Activated naive CD8-positive, alpha-beta T cell treated with anti-CD3 and anti-CD28 coated beads for 36 hours (primary cell): ENCODE measurements around the gene MLKL. TPM values are rescaled to one million over a fixed set of nuclear protein-coding genes. Genes with fewer than 3 reads are reported as not detected.
"Not testable (repeated sequence)": the region's sequence is repeated elsewhere in the genome, so short reads cannot be mapped to it uniquely, and the experiment has no call there.

ENCODE experiments used
- DNase-seq: peaks from one replicate; pipeline ENCODE4 v3.0.0; 2021
- H3K27ac Mint-ChIP-seq: one replicate; pipeline ENCODE4 v1.8.0; 2022; ENCODE audit warnings: mild to moderate bottlenecking, moderate library complexity, mixed read lengths
- H3K27me3 Mint-ChIP-seq: one replicate; pipeline ENCODE4 v1.8.0; 2022; ENCODE audit warnings: mild to moderate bottlenecking, mixed read lengths
- H3K36me3 Mint-ChIP-seq: one replicate; pipeline ENCODE4 v1.8.0; 2021; ENCODE audit warnings: mild to moderate bottlenecking, mixed read lengths
- H3K4me1 Mint-ChIP-seq: one replicate; pipeline ENCODE4 v1.8.0; 2021; ENCODE audit warnings: mixed read lengths
- H3K4me3 Mint-ChIP-seq: one replicate; pipeline ENCODE4 v1.8.0; 2022; ENCODE audit warnings: mild to moderate bottlenecking, moderate library complexity, mixed read lengths
- H3K9me3 Mint-ChIP-seq: one replicate; pipeline ENCODE4 v1.8.0; 2022; ENCODE audit warnings: mixed read lengths
- total RNA-seq, 2 experiments: library from RNA; stranded (reverse); gene quantifications; one replicate each; pipeline ENCODE4 v1.2.3, GENCODE V29; 2021

Gene MLKL
- total RNA-seq, 2 experiments from 2014 or later: 23.6 TPM

DNA sequence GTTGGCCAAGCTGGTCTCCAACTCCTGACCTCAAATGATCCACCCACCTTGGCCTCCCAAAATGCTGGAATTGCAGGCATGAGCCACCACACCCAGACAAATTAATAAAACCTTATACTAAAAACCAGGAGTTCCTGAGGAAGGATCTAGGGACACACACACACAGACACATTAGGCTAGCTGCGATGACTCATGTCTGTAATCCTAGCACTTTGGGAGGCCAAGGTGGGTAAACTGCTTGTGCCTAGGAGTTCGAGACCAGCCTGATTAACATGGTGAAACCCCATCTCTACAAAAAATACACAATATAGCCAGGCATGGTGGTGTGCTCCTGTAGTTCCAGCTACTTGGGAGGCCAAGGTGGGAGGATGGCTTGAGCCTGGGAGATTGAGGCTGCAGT is 47.8 kb downstream of the MLKL start:
- H3K4me3 Mint-ChIP-seq, H3K27me3 Mint-ChIP-seq, H3K27ac Mint-ChIP-seq, H3K9me3 Mint-ChIP-seq, DNase-seq: not testable (repeated sequence)
- Mint-ChIP-seq H3K4me1 (peaks cover 34% of the 10 kb centered on the region), H3K36me3 (peaks cover 35% of the 10 kb centered on the region)

DNA sequence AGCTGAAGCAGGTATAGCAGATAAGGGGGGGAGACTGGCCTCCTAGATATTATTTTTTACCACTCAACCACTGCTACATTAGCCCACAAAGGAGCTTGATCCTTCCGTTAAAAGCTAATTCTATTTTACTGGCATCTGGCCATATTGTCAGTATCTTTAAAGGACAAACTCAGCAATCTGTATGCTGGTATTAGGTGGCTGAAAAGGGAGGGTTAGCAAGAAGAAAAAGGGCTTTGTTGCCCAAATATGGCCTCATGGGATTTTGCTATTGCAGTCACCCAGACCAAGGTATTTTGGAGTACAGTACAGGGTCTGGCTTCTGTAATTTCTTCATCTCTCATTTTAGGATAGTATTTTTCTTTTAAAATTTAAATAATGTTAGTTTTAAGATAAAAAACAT is 48.4 kb downstream of the MLKL start:
- peaks cover 31% of the 10 kb centered on the region for H3K4me1 Mint-ChIP-seq
- H3K9me3 Mint-ChIP-seq: no peaks in the 10 kb centered on the region
- no peak overlapping the region for H3K4me3 Mint-ChIP-seq
- H3K36me3 Mint-ChIP-seq: peaks cover 31% of the 10 kb centered on the region
- no peaks in the 10 kb centered on the region for H3K27me3 Mint-ChIP-seq
- no peak overlapping the region for H3K27ac Mint-ChIP-seq
- DNase-seq: no peak

DNA sequence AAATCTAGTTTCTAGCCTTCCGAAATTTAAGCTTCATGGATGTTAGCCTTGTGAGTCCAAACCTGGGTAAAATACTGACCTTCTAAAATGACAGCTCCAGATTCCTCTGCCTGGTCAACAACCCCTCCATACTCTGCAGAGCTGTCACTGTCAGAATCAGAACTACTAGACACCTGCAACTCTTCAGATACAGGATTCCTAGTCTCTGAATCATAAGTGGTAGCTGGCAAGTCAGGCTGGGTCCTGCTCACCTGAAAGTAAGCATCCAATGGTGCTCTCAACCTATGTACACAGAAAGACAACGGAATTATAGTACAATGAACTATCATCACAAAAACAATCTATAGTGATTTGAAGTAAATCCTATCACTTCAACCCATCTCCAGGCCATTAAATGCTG is 48.8 kb downstream of the MLKL start:
- Mint-ChIP-seq H3K9me3 (no peaks in the 10 kb centered on the region), H3K27ac (no peak overlapping the region), H3K4me3 (no peak overlapping the region), H3K27me3 (no peaks in the 10 kb centered on the region), H3K36me3 (peaks cover 29% of the 10 kb centered on the region), H3K4me1 (peaks cover 28% of the 10 kb centered on the region)
- no peak for DNase-seq

DNA sequence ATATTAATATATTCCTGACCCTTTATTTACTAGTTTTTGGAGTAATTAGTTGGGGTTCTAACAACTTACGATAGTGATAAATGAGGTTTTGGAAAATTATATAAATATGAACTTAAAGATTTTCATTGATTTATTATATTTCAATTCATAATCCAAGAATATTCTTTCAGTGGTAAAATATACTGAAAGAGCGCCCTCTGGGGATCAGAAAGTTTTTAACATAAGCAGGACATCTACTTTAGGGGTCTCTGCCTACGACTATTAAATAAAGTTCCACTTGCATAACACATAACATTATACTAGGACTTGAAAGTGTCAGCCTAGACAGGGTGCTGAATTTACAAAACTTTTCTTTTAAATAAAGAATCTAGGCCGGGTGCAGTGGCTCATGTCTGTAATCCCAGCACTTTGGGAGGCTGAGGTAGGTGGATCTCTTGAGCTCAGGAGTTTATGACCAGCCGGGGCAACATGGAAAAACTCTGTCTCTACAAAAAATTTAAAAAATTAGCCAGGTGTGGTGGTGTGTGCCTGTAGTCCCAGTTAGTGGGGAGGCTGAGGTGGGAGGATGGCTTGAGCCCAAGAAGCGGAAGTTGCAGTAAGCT is 49.6 kb downstream of the MLKL start:
- Mint-ChIP-seq H3K9me3 (no peaks in the 10 kb centered on the region), H3K4me3 (no peak overlapping the region), H3K36me3 (peaks cover 25% of the 10 kb centered on the region), H3K4me1 (peaks cover 25% of the 10 kb centered on the region), H3K27me3 (no peaks in the 10 kb centered on the region), H3K27ac (no peak overlapping the region)
- DNase-seq: no peak

DNA sequence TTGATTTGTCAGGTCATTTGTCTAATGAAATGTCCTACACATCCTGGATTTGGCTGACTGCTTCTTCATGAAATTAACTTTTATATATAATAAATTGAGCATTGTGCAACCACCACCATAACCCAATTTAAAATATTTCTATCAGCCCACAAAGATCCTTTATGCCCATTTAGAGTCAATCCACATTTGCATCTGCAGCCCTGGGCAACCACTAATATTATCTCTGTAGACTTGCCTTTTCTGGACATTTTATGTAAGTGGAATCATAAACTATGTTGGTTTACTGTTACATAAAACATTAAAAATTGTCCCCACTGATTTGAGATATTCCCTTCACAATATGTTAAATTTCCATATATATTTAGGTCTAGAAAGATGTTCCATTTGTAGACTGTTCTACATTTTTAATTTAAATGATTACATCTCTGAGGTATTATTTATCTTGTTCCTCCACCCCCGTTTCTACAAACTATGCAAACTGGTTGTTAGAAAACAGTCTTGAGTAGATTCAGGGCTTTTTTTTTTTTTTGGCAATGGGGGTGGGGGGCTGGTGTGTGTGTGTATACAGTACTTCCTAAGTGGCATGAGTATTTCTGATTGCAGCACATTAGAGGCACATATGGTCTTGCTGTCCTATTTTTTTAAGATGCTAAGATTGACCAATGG is 50.7 kb downstream of the MLKL start:
- Mint-ChIP-seq H3K36me3 (peaks cover 20% of the 10 kb centered on the region), H3K4me1 (peaks cover 17% of the 10 kb centered on the region), H3K27ac (no peak overlapping the region), H3K27me3 (no peaks in the 10 kb centered on the region), H3K9me3 (no peaks in the 10 kb centered on the region), H3K4me3 (no peak overlapping the region)
- no peak for DNase-seq

DNA sequence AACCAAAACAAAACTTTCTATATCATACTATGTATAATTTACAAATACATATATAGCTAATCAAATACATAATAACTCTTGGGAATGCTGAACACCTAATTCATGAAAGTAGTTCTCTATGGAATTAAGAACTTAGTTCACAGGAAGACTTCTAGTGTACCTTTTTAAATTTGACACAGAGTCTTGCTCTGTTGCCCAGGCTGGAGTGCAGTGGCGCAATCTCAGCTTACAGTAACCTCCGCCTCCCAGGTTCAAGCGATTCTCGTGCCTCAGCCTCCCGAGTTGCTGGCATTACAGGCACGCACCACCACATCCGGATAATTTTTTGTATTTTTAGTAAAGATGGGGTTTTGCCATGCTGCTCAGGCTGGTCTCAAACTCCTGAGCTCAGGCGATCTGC is 58.7 kb downstream of the MLKL start:
- DNase-seq: no peak
- Mint-ChIP-seq H3K9me3 (no peaks in the 10 kb centered on the region), H3K27me3 (no peaks in the 10 kb centered on the region), H3K36me3 (peaks cover 25% of the 10 kb centered on the region), H3K4me1 (no peaks in the 10 kb centered on the region), H3K4me3 (no peak overlapping the region), H3K27ac (no peak overlapping the region)

DNA sequence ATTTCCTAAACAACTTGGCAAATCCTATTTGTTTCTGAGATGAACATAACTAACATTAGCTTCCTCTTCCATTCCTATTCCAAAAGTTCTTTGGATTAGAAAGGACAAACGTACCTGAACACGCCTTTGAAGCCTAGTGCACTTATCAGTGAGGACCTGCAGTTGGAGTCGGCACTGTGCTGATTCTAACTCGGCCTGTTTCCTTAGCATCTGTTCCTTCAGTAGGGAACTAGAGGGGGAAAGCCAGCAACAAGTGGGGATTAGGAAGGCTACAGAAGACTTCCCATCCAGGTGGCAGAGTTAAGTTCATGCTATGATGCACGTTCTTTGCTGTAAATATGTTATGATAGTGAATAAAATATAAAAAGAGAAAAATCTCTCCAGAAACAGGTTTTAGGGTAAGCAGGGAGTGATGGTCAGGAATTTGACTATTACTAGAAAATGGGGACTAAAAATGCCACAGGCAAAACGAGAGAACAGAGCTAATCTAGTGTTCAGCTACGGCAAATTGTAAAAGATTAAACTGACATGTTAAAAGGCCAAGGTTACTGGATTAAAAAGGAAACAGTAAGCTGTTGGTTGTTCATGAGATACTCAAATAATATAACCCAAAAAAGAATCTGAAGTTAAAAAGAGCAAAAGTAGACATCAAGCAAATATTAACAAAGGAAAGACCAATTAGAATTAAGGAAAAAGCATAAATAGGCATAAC is 62.8 kb downstream of the MLKL start:
- Mint-ChIP-seq H3K4me1 (no peaks in the 10 kb centered on the region), H3K4me3 (no peak overlapping the region), H3K27ac (no peak overlapping the region), H3K27me3 (no peaks in the 10 kb centered on the region), H3K36me3 (peaks cover 22% of the 10 kb centered on the region), H3K9me3 (no peaks in the 10 kb centered on the region)
- no peak for DNase-seq

DNA sequence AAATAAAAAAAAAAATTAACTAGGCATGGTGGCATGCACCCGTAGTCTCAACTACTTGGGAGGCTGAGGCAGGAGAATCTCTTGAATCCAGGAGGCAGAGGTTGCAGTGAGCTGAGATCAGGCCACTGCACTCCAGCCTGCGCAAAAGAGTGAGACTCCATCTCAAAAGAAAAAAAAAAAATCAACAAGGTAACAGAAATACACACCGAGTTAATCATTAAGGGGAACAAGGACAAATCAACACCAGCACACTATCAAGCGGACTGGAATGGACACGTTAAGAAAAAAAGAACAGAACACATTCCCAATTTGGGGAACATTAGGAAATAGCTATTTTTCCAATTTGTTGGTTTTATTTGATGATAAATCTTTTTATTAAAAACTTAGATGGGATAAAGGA is 65.4 kb downstream of the MLKL start:
- no peaks in the 10 kb centered on the region for H3K9me3 Mint-ChIP-seq
- no peak overlapping the region for H3K4me3 Mint-ChIP-seq
- peaks cover 23% of the 10 kb centered on the region for H3K36me3 Mint-ChIP-seq
- H3K27me3 Mint-ChIP-seq: no peaks in the 10 kb centered on the region
- DNase-seq: no peak
- H3K27ac Mint-ChIP-seq: no peak overlapping the region
- H3K4me1 Mint-ChIP-seq: no peaks in the 10 kb centered on the region

DNA sequence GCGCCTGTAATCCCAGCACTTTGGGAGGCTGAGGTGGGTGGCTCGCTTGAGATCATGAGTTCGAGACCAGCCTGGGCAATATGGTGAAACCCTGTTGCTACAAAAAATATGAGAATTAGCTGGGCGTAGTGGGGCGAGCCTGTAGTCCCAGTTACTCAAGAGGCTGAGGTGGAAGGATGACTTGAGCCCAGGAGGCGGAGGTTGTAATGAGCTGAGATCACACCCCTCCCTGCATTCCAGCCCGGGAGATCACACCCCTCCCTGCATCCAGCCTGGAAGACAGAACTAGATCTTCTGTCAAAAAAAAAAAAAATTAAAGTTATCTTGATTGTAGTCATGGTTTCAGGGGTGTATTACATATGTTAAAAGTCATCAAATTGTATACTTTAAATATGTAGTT is 67.0 kb downstream of the MLKL start:
- Mint-ChIP-seq H3K27ac (no peak overlapping the region), H3K36me3 (peaks cover 34% of the 10 kb centered on the region), H3K27me3 (no peaks in the 10 kb centered on the region), H3K4me1 (peaks cover 8% of the 10 kb centered on the region), H3K4me3 (no peak overlapping the region), H3K9me3 (no peaks in the 10 kb centered on the region)
- DNase-seq: no peak

DNA sequence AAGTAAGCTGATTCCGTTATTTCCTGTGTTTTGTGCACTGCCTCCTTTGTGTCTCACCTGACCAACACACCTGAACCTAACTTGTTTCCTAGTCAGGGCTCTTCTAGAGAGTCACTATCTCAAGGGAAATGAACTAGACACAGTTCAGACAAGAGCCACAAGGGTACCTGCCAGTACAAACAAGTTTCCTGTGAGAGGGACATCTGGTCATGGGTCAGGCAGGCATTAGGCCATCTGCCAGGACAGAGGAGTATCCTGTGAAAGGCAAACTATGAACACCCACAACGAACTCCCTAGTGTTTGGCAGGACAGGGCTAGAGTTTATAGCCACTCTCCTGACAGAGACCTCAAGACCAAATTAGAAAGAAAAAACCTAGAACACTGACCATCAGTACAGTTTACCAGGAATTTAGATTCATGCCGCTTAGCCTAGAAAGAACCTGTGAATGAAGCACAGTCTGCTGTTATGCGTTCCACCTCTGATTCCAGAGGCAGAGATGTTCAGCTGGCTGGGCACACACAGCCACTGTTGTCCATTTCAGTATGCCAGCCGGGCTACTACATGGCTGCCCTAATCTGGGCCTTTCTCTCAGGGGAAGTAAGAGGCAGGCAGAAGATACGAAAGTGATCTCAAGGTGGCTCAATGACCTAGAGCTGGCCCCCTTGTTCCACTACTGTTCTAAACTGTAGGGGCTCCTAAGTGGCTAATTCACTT is 73.0 kb downstream of the MLKL start:
- peaks cover 38% of the 10 kb centered on the region for H3K4me1 Mint-ChIP-seq
- no peak for DNase-seq
- no peaks in the 10 kb centered on the region for H3K27me3 Mint-ChIP-seq
- H3K36me3 Mint-ChIP-seq: peaks cover 60% of the 10 kb centered on the region
- no peak overlapping the region for H3K4me3 Mint-ChIP-seq
- no peaks in the 10 kb centered on the region for H3K9me3 Mint-ChIP-seq
- peak overlapping the region; percentile 84 for H3K27ac Mint-ChIP-seq

DNA sequence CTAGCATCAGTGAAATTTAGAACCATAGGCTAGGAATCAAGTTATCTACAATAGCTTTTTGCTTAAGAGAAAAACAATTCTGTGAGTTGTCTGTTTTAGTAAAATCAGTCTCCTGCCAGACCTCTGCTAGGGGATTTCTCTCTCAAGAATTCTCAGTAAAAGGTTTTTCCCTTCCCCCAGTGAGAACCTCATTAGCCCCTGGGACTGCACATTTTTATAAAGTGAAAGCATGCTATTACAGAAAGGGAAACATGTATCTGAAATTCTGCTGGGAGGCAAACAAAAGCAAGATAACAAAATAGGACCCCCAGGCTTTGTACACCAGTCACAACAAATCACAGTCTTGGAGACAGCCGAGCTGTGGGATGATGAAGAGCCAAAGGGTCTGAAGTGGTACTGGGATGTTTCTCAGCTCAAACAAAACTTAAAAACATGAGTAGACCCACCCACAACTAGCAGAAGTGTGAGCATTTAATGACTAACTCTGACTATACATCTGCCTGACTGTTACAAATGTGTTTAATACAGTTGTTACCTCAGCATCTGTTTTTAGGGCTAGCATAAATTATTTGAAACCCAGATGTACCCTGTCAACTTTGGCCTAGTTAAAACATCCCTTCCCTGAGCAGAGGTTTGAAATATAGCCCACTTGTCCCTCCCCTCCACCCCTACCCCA is 73.8 kb downstream of the MLKL start:
- Mint-ChIP-seq H3K4me3 (no peak overlapping the region), H3K4me1 (peaks cover 38% of the 10 kb centered on the region), H3K27me3 (no peaks in the 10 kb centered on the region), H3K9me3 (no peaks in the 10 kb centered on the region), H3K36me3 (peaks cover 64% of the 10 kb centered on the region), H3K27ac (peak overlapping the region; percentile 84)
- DNase-seq: no peak

DNA sequence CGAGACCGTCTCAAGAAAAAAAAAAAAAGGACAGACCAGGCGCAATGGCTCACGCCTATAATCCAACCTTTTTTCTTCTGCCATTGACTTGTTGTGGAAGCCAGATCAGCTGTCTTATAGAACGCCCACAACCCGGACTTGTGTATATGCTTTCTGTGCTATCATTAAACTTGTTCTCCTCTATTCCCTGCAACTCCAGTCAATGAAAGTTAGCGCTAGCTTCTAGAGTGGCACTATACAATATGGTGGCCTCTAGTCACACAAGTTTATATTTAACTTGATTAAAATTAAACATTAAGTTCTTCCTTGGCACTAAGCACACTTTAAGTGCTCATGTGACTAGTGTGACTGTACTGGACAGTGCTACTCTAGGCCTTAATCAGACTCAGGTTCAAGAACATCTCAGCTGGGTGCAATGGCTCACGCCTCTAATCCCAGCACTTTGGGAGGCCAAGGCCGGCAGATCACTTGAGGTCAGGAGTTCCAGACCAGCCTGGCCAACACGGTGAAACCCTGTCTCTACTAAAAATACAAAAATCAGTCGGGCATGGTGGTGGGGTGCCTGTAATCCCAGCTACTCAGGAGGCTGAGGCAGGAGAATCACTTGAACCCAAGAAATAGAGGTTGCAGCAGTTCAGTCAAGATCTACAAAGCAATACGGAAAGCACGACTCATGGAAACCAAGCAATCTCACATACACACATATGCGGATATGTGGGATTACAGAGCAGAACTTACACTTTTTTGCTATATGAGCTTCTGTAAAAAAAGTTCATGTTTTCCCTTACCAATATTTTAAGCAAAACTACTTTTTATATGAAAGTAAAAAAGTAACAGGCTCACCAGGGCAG is 74.9 kb downstream of the MLKL start:
- DNase-seq: no peak

DNA sequence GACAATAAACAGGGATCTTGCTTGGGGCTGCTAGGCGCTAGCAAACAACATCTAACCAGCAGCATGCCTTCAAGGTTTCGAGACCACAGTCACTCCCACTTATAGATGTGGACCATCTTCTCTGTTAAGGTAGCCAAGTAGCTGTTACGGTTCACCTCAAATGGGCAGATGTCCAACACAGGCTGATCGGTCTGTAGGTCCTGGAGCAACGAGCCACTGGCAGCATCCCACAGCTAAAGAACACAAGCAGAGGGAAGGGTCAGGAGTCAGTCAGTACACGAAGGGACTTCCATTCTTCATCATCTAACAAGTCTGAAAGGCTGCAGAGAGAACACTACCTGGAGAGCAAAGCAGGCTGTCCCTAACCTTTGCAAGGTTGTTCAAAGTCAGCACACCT is 76.8 kb downstream of the MLKL start:
- no peaks in the 10 kb centered on the region for H3K9me3 Mint-ChIP-seq
- no peaks in the 10 kb centered on the region for H3K27me3 Mint-ChIP-seq
- H3K27ac Mint-ChIP-seq: no peak overlapping the region
- peaks cover 61% of the 10 kb centered on the region for H3K36me3 Mint-ChIP-seq
- no peak overlapping the region for H3K4me3 Mint-ChIP-seq
- peaks cover 31% of the 10 kb centered on the region for H3K4me1 Mint-ChIP-seq
- DNase-seq: no peak

More for the DNA sequence above, 74.9 kb downstream of the MLKL start:
- Mint-ChIP-seq H3K4me1 (peaks cover 38% of the 10 kb centered on the region), H3K9me3 (no peaks in the 10 kb centered on the region), H3K4me3 (no peak overlapping the region), H3K27me3 (no peaks in the 10 kb centered on the region), H3K27ac (peak overlapping the region; percentile 84), H3K36me3 (peaks cover 71% of the 10 kb centered on the region)

DNA sequence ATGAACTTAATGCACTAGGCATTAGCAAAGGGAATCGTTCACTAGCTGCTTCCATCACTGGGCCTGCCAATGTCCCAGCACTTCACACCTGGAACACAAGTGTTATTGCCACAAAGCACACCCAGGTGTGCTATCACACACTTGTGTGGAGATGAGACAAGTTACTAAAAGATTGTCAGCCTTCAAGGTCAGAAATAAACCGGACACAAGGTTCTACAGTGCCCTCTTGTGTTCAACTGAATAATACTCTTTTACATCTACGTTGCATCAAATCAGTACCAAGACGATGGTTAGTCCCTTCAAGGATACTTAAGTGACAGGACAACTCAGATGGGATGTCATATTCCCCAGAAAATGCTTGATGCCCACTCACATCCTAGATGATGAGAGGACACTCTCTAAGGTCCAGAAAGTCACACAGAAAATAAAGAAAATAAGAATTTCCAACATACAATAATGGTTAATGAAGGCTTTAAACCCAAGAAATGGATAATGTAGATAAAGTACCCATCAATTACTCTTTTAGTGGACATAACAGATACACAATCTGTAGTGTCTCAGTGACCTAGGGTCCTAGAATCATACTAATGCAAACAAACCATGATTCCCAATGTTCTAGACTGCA is 77.3 kb downstream of the MLKL start:
- Mint-ChIP-seq H3K9me3 (no peaks in the 10 kb centered on the region), H3K4me3 (no peak overlapping the region), H3K4me1 (peaks cover 27% of the 10 kb centered on the region), H3K36me3 (peaks cover 56% of the 10 kb centered on the region), H3K27me3 (no peaks in the 10 kb centered on the region), H3K27ac (peak overlapping the region; percentile 49)
- DNase-seq: no peak
